IPS-NIHi7 (cell line): ENCODE results near the gene TRABD2B.

ENCODE experiments used
- DNase-seq: peaks from one replicate; pipeline ENCODE4 v3.0.0; 2012; ENCODE audit warnings: mixed read lengths; ENCODE audit errors: extremely low spot score

The TRABD2B gene

DNA sequence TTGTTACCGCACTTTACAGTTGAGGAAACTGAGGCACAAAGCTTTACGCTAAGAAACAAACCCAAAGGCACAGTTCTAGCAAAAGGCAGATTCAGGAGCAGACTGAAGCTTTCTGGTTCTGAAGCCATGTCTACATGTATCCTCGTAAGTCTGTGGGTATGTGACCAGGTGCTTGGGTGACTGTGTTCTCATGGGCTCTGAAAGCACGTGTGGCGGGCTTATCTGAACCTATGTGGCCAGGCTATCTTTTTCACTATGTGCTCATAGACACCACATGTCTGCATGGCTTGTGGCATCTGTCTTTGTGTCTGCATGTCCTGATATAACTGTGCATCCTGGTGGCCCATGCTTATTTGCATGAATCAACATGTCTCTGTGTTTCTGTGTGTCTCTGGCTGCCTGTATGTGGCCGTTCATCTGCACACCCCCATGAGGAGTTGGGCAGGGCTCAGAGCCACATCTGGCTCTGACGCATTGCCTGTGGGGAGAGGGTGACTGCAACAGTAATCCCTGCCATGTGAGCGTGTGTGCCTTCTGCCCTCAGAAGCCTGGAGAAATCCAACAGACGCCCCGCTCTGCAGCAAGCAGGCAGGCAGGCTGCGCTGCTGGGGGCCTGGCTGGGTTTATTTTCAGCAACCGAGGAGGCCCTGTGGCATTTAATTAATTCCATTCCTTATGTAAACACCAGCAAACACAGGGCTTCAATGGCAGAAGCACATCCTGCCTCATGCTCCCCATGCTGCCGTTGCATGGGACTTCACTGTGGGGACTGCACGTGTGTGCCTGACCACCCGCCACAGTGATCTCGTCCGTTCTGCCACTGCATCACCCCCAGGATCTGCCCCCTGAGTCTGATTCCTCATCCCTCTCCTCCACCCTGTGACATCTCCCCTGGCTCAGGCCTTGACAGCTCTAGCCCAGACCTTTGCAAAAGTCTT, 115.4 kb downstream of the TRABD2B start:
- no peak for DNase-seq

DNA sequence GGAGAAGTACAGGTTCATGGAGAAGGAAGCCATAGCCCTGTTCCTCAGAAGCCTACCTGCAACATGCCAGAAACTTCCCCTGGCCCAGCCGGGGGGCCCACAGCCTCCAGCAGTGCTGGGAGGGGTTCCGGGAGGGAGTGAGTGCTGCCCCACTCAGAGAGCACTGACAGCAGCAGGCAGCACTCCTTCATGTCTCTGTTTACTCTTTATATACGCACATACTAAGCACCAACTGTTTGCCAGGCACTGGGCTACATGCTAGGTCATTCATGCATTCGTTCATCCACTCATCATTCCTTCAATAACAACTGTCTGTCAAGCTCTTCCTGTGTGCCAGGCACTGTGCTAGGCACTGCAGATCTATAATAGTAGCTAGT, 120.6 kb downstream of the TRABD2B start:
- DNase-seq, result no peak

- no peak for DNase-seq
Observed at GRCh38 chr1:47875831-47876586, 121.2 kb downstream of the TRABD2B start.

- no peak for DNase-seq
Observed at GRCh38 chr1:47875036-47875435, 122.1 kb downstream of the TRABD2B start.

DNA sequence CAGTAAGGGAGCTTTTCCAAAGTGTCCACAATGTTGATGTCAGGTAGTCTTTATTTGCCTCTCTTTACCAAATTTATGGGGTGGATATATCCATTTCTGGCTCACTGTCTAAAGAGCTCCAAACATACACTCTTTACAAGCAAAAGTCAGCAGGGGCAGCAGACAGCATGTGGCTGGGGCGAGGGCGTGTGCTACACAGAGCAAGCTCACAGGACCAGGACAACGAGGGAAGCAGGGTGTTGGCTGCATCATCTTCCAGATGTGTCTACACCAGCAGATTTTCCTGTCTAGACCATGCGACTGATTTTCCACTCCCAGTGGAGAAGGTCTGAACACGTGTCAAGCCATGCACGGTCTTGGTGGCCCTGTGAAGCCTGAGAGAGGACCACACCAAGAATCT, 123.8 kb downstream of the TRABD2B start:
- no peak for DNase-seq

DNA sequence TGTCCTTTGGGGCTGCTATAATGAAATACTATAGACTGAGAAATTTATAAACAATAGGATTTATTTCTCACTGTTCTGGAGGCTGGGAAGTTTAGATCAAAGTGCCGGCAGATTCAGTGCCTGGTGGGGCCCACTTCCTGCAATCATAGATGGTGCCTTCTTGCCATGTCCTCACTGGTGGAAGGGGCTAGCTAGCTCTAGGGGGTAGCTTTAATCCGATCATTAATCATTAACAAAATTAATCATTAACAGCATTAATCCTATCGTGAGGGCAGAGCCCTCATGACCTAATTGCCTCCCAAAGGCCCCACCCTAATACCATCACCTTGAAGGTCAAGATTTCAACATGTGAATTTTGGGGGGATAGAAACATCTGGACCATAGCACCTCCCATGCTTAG, 124.3 kb downstream of the TRABD2B start:
- no peak for DNase-seq

DNA sequence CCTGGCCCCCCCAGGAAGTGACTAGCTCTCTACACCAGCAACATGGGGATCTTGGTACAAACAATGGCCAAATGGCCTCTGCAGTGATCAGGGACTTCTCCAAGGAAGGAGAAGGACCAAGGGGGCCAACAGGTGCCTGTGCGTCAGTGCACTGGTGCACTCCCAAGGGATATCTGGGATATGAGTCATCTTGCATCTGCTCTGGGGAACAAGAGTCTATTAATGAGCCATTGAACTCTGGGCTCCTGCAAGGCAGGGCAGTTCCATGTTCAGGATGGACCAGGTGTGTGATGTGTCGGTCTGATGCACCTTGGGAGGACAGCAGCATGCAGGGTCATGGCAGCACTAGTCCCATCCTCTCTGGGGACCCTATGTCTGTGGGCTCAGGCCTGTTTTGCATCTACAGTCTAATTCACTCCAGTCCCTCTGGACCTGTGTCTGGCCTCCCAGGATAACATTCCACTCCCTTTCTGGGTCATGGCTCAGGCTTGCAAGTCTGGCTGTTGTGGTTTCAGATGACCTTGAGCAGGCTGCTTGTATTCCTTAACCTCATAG, 125.3 kb downstream of the TRABD2B start:
- no peak for DNase-seq

DNA sequence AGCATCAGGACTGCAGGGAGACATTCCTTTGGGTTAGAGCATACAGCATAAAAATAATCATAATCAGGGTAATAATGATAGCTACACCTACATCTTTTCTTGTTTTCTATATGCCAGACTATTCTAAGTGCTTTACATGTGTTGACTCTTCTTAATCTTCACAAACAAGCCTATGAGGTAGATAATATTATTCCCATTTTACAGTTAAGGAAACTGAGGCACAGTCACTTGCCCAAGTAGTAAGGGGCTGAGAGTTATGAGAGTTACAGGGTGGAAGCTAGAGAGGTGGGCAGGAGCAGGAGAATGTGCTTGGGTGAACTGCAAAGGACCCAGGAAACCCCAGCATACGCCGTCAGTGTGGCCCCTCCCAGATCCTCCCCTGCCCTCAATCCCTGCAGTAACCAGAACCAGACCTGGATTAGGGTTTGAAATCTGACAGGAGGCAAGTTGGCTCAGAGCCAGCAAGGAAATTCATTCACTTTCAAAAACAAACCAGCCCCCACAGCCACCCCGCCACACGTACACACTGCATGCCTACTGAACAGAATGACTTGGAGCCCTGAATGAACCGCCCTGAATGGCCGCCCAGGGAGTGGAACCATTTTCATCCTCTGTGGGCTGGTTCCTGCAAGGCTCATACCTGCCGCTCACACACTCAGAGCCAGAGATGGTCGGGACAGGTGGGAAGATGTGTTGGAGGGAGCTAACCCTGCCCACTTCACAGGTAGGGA, 126.1 kb downstream of the TRABD2B start:
- DNase-seq, result no peak

GRCh38 chr1:47870480-47870879, 126.7 kb downstream of the TRABD2B start:
- DNase-seq, result no peak

DNA sequence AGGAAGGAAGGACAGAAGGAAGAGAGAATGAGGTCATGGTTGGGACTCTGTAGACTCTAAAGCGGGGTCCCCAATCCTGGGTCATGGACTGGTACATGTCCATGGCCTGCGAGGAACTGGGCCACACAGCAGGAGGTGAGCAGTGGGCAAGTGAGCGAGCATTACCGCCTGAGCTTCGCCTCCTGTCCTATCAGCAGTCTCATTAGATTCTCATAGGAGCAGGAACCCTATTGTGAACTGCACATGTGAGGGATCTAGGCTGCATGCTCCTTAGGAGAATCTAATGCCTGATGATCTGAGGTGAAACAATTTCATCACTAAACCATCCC, 128.9 kb downstream of the TRABD2B start:
- DNase-seq, result no peak

GRCh38 chr1:47867438-47868347, 129.5 kb downstream of the TRABD2B start:
- no peak for DNase-seq

DNA sequence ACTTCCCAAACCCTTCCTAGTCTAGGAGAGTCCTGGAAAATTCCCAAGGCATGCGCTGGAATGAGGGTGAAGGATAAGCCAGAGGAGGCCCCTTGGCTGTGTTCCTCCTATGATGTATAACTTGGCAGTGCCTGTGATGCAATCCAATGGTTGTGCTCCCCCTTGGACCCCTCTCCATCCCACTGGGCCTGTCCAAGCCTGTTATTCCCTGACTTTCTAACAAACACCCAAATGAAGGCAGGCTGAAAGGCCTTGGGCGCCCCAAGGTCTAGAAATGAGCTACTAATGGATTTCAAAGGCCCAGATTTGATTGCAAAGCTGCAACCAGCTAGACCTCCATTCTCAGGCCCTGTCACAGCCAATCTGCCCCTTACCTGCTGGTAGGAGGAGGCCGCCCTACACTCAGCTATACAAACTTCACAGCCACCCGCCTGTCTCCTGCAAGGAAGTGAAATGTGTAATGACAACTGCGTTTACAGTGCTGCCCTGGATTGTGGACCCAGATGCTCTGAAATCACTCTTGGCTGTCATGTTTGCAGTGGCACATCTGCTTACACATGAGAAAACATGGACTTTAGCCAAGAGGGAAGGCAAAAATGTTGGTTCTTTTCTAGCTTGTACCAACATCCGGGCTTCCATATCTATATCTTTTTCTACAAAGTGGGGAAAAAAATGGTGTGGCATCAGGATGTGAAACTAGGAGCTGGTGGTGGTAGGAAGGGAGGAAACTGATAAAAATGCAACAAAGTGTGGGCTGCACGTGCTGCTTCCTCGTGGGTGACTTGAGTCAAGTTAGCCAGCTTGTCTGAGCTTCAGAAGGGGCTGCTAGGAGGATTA, 130.4 kb downstream of the TRABD2B start:
- DNase-seq, result no peak

- DNase-seq, result no peak
Observed at GRCh38 chr1:47865881-47866535, 131.2 kb downstream of the TRABD2B start.

- DNase-seq, result no peak
Observed at GRCh38 chr1:47859092-47859743, 138.0 kb downstream of the TRABD2B start.

GRCh38 chr1:47856996-47857395, 140.2 kb downstream of the TRABD2B start:
- DNase-seq, result no peak

GRCh38 chr1:47855230-47855629, 142.0 kb downstream of the TRABD2B start:
- no peak for DNase-seq

GRCh38 chr1:47854552-47855144, 142.5 kb downstream of the TRABD2B start:
- no peak for DNase-seq

DNA sequence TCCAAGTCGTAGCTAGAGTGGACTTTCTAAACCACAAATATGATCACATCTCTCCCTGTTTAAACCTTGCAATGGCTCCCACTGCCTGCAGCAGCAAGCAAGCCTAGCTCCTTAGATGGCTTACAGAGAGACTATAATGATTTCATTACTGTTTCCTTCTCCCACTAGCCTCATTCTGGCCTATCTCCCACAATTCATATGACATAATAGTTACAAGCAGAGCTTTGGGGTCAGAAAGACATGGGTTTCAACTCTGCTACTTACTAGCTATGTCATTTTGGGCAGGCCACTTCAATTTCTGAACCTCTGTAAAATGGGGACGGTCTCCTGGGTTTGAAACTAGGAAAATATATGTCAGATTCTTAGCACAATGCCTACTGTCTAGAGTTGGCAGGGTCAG, 143.3 kb downstream of the TRABD2B start:
- DNase-seq, result no peak

GRCh38 chr1:47853059-47853458, 144.1 kb downstream of the TRABD2B start:
- no peak for DNase-seq
